Measurements from ENCODE around the gene RFWD3. TPM values are rescaled to one million over a fixed set of nuclear protein-coding genes. Genes with fewer than 3 reads are reported as not detected.

RFWD3 gene
- total and polyA plus RNA-seq, 2 of the 8 experiments (the other 6 are each of a cell fraction or from before 2014, with no cell fraction given), result 67.1 to 114 TPM

GRCh38 chr16:74622005-74622404 lies 44.7 kb downstream of the RFWD3 start (continued):
- TF ChIP-seq CTCF (IDR thresholded peaks at IDR 0.05; ENCODE audit: control extremely low read depth in 1 of 3, insufficient read depth in 1 of 3, low read depth in 1 of 3, low read length in 3 of 3) (no peak), HDAC2 (IDR thresholded peaks at IDR 0.05; ENCODE audit: borderline replicate concordance in 1 of 2, low read depth in 2 of 2, low read length in 2 of 2) (no peak)

All from H1 (cell line).